Ectodermal cell (in vitro differentiated cells): ENCODE measurements around the gene EML4.

Experiments
- H3K27ac ChIP-seq: 2 replicates; pipeline ENCODE4 v1.7.0; 2013; ENCODE audit warnings: mild to moderate bottlenecking, low read depth, low read length; ENCODE audit not compliant: insufficient read depth, poor library complexity, severe bottlenecking
- H3K27me3 ChIP-seq: 2 replicates; pipeline ENCODE4 v1.7.0; 2013; ENCODE audit warnings: mild to moderate bottlenecking, low read length; ENCODE audit not compliant: insufficient read depth, control insufficient read depth, poor library complexity, severe bottlenecking
- H3K36me3 ChIP-seq: one replicate; pipeline ENCODE4 v1.7.0; 2013; ENCODE audit warnings: low read length; ENCODE audit not compliant: control insufficient read depth, insufficient read depth
- H3K4me1 ChIP-seq: one replicate; pipeline ENCODE4 v1.7.0; 2013; ENCODE audit warnings: low read length; ENCODE audit not compliant: control insufficient read depth, insufficient read depth
- H3K4me3 ChIP-seq: 2 replicates; pipeline ENCODE4 v1.7.0; 2013; ENCODE audit warnings: low read depth, low read length, control low read depth; ENCODE audit not compliant: insufficient read depth
- H3K9me3 ChIP-seq: 2 replicates; pipeline ENCODE4 v1.7.0; 2013; ENCODE audit warnings: mild to moderate bottlenecking, low read length, moderate library complexity; ENCODE audit not compliant: control insufficient read depth
- WGBS, 2 experiments: methylation state at CpG; one replicate each; pipeline ENCODE4 v1.1.7; 2013; ENCODE audit warnings: missing lambda C conversion rate in 2 of 2; 5-methylcytosine and 5-hydroxymethylcytosine counted together

EML4 gene

DNA sequence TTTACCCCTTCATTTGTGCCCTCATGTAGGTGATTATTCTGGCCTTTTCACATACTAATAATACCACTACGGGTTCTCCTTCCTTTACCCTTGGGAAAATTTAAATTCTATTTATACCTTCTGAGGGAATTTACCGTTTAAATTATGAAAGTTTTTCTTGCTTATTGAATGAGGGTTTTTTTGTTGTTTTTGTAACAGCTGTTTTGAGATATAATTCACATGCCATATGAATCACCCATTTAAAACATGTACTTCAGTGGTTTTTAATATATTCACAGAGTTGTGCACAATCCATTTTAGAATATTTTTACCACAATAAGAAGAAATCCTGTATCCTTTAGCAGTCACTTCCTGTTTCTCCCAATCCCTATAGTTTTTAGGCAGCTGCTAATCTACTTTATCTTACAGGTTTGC lies 54.7 kb downstream of the EML4 start:
- Histone ChIP-seq H3K27ac (no peak overlapping the region), H3K36me3 (no peaks in the 10 kb centered on the region), H3K4me3 (no peak overlapping the region), H3K4me1 (no peaks in the 10 kb centered on the region), H3K9me3 (no peaks in the 10 kb centered on the region), H3K27me3 (no peaks in the 10 kb centered on the region)
- WGBS, 2 experiments, result 92% methylated on average over 2 of the region's 2 CpGs; no CpG with 5 or more reads in 1 of the 2 experiments

DNA sequence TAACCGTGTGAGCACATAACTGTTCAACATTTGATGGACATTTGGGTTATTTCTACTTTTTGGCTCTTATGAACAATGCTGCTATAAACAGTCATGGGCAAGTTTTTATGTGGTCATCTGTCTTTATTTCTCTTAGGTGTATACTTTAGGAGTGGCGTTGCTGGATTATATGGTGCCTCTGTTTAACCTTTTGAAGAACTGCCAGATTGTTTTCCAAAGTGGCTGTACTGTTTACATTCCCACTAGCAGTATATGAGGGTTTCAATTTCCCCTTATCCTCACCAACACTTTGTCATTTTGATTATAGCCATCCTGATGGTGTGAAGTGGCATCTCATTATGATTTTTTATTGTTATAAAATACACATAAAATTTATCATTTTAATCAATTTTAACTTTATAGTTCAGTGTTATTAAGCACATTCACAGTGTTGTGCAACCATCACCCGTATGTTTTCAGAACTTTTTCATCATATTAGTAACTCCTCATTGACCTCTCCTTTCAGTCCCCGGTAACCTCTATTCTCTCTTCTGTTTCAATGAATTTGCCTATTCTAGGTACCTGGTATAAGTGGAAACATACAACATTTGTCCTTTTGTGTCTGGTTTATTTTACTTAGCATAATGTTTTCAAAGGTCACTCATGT lies 55.4 kb downstream of the EML4 start:
- no peaks in the 10 kb centered on the region for H3K27me3 ChIP-seq
- no peaks in the 10 kb centered on the region for H3K36me3 ChIP-seq
- H3K27ac ChIP-seq, result no peak overlapping the region
- no peak overlapping the region for H3K4me3 ChIP-seq
- H3K4me1 ChIP-seq, result no peaks in the 10 kb centered on the region
- H3K9me3 ChIP-seq, result no peaks in the 10 kb centered on the region
- WGBS, 2 experiments, result 94 to 95% methylated on average over 4 of the region's 4 CpGs

DNA sequence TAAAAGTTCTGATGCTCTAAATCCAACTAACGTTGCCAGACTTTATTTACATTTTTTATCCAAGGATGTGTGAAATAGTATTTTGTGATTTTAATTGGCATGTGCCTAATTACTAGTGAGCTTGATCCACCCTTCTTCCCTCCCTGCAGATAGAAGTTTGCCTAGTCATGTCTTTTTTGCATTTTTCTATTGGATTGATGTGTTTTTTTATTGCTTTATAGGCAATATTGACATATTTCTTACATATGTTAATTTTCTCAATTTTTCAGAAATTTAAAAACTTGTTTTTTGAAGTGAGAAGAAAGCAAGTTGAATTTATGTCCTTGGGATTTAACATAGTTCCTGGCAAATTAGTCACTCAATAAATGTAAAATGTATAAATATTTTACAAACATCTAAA lies 56.4 kb downstream of the EML4 start:
- Histone ChIP-seq H3K4me3 (no peak overlapping the region), H3K36me3 (no peaks in the 10 kb centered on the region), H3K27ac (no peak overlapping the region), H3K4me1 (no peaks in the 10 kb centered on the region), H3K9me3 (no peaks in the 10 kb centered on the region), H3K27me3 (no peaks in the 10 kb centered on the region)
- WGBS, 2 experiments, result no CpG with 5 or more reads among the region's 1 CpG

DNA sequence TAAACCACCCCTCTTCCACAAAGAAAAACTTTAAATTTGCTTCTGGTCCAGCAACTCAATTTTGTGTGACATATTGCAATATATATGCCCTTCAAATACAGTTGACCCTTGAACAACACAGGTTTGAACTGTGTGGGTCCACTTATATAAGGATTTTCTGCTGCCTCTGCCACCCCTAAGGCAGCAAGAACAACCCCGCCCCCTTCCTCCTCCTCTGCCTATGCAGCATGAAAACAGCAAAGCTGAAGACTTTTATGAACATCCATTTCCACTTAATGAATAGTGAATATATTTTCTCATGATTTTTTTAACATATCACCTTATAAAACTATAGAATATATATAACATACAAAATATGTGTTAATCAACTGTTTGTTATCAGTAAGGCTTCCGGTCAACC lies 58.3 kb downstream of the EML4 start:
- H3K4me1 ChIP-seq, result no peaks in the 10 kb centered on the region
- WGBS, 2 experiments, result 91 to 100% methylated on average over 1 to 2 of the region's 2 CpGs
- H3K27ac ChIP-seq, result no peak overlapping the region
- no peaks in the 10 kb centered on the region for H3K36me3 ChIP-seq
- H3K27me3 ChIP-seq, result no peaks in the 10 kb centered on the region
- no peak overlapping the region for H3K4me3 ChIP-seq
- H3K9me3 ChIP-seq, result no peaks in the 10 kb centered on the region

DNA sequence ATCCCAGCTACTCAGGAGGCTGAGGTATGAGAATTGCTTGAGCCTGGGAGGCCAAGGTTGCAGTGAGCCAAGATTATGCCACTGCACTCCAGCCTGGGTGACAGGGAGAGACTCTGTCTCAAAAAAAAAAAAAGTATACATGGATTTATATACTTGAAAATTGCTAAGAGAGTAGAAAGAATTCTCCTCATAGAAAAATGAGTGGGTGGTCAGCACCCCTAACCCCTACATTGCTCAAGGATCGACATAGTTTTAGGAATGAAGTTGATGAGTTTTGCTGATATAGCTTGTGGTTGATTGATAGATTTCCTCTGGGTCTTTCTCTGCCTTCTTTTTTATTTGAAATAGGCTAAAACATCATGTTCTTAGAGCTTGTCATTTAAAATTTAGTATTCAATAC lies 58.9 kb downstream of the EML4 start:
- H3K27me3 ChIP-seq, result no peaks in the 10 kb centered on the region
- no peak overlapping the region for H3K4me3 ChIP-seq
- H3K9me3 ChIP-seq, result no peaks in the 10 kb centered on the region
- no peak overlapping the region for H3K27ac ChIP-seq
- WGBS, 2 experiments, result 100% methylated on average over 1 of the region's 1 CpG
- no peaks in the 10 kb centered on the region for H3K36me3 ChIP-seq
- no peaks in the 10 kb centered on the region for H3K4me1 ChIP-seq

DNA sequence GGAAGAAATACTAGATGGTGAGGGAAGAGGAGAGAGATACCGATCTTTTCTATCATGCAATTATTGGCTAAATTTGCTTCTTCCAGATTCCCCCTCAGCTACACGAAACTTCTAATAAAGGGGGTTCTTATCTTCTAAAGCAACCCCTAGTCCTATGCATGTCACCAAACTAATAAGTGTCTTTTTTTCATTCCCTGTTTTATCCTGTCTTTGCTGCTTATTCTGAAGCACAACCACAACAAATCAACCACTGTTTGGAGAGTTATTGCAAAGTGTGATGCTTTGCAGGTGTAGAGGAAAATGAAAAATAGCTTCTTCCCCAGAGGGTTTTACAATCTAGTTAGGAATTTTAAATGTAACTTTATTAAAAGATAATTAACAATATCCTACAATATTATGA lies 60.8 kb downstream of the EML4 start:
- no peak overlapping the region for H3K27ac ChIP-seq
- no peaks in the 10 kb centered on the region for H3K9me3 ChIP-seq
- WGBS, 2 experiments, result 94 to 95% methylated on average over 2 of the region's 2 CpGs
- H3K36me3 ChIP-seq, result no peaks in the 10 kb centered on the region
- no peak overlapping the region for H3K4me3 ChIP-seq
- H3K4me1 ChIP-seq, result no peaks in the 10 kb centered on the region
- no peaks in the 10 kb centered on the region for H3K27me3 ChIP-seq

DNA sequence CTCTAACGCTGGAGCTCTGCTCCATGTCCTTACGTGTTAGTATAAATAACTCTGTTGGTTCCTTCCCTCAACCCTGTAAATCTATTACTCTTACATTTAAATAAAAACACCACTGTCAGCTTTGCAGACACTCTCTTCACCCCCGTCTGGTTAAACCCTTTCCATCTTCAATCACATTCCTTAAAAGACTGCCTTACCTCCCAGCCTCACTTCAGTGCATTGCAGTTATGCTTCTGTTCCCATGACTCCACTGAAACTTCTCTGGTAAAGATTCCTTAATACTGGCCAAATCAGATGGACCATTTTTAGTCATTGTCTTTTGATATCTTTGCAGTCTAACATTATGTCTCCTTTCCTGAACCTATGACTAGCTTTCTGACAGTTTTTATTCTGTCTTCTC lies 61.7 kb downstream of the EML4 start:
- no peak overlapping the region for H3K27ac ChIP-seq
- no peaks in the 10 kb centered on the region for H3K4me1 ChIP-seq
- 78 to 84% methylated on average over 3 of the region's 3 CpGs for WGBS, 2 experiments
- no peaks in the 10 kb centered on the region for H3K9me3 ChIP-seq
- H3K4me3 ChIP-seq, result no peak overlapping the region
- no peaks in the 10 kb centered on the region for H3K36me3 ChIP-seq
- no peaks in the 10 kb centered on the region for H3K27me3 ChIP-seq

DNA sequence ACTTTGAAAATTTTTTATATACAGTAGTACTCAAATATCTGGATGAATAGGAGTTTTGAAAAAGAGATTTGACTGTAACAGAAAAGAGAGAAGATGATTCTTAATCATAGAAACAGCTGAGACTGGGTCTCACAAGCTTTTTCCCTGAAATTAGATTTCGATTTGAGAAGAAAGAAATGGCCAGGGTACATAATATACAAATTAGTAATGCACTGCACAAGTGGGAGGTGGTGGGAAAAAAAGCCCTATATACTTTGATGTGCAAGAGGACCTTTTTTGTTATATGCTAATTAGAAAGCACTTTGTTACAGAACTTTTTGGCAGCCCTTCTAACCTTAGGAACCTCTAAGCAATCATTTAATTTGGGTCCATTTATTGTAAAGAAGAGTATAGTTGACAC lies 62.9 kb downstream of the EML4 start:
- Histone ChIP-seq H3K36me3 (no peaks in the 10 kb centered on the region), H3K4me1 (no peaks in the 10 kb centered on the region), H3K27me3 (no peaks in the 10 kb centered on the region), H3K4me3 (no peak overlapping the region), H3K27ac (no peak overlapping the region), H3K9me3 (no peaks in the 10 kb centered on the region)
- 90 to 100% methylated on average over 1 of the region's 1 CpG for WGBS, 2 experiments

DNA sequence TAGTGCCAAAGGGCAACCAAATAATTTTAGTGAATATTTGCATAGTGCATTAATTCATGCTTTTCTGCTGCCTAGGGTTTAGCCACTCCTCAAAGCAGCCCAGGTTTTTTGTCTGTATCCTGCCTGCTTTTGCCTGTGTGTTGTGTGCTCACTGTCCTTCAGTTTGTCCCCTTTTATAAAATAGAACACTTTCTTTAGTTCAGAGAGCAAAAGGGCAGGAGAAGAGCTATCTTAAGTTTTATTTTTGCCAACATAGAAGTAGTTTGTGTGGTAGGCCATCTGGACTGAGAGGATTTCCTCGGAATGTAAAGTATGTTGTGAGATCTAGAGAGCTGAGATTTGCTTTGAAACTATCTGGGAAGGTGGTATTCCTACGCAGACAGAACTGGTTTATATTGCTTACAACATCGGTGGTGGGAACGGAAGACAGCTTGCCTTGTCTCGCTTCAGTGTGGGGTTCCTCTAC lies 64.9 kb downstream of the EML4 start:
- no peaks in the 10 kb centered on the region for H3K9me3 ChIP-seq
- no peaks in the 10 kb centered on the region for H3K27me3 ChIP-seq
- H3K27ac ChIP-seq, result no peak overlapping the region
- H3K4me3 ChIP-seq, result no peak overlapping the region
- 86 to 90% methylated on average over 5 of the region's 5 CpGs for WGBS, 2 experiments
- H3K36me3 ChIP-seq, result no peaks in the 10 kb centered on the region
- no peaks in the 10 kb centered on the region for H3K4me1 ChIP-seq

DNA sequence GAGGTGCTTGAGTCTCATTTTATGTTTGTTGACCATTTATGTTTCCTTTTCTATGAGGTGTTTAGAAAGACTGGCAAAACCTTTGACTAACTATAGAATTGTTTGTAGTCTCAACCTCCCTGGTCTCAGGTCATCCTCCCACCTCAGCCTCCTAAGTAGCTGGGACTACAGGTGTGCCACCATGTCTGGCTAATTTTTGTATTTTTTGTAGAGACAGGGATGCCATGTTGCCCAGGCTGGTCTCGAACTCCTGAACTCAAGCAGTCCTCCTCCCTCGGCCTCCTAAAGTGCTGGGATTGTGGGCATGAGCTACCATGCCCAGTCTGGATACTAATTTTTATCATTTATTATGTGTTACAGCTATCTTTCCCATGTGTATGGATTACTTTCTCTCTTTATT lies 67.8 kb downstream of the EML4 start:
- H3K4me1 ChIP-seq, result no peaks in the 10 kb centered on the region
- no peak overlapping the region for H3K27ac ChIP-seq
- no peaks in the 10 kb centered on the region for H3K9me3 ChIP-seq
- no peaks in the 10 kb centered on the region for H3K27me3 ChIP-seq
- no peaks in the 10 kb centered on the region for H3K36me3 ChIP-seq
- 92 to 100% methylated on average over 2 of the region's 2 CpGs for WGBS, 2 experiments
- H3K4me3 ChIP-seq, result no peak overlapping the region
